ENCODE measurements around the gene ENOX1.

The ENOX1 gene

GRCh38 chr13:43584751-43585150 is 202.0 kb downstream of the ENOX1 start:
- DNase-seq = no peak

GRCh38 chr13:43583321-43583720 is 203.5 kb downstream of the ENOX1 start:
- no peak for DNase-seq

- DNase-seq = no peak
Observed at GRCh38 chr13:43580280-43580679, 206.5 kb downstream of the ENOX1 start.

- no peak for DNase-seq
Observed at GRCh38 chr13:43579321-43579720, 207.5 kb downstream of the ENOX1 start.

GRCh38 chr13:43574605-43575004 is 212.2 kb downstream of the ENOX1 start:
- DNase-seq = no peak

- DNase-seq = no peak
Observed at GRCh38 chr13:43573802-43574514, 212.8 kb downstream of the ENOX1 start.

- no peak for DNase-seq
Observed at GRCh38 chr13:43573361-43573740, 213.4 kb downstream of the ENOX1 start.

GRCh38 chr13:43572656-43573360 is 214.0 kb downstream of the ENOX1 start:
- DNase-seq = peak; percentile 59

GRCh38 chr13:43569658-43570057 is 217.1 kb downstream of the ENOX1 start:
- DNase-seq = no peak

- DNase-seq = no peak
Observed at GRCh38 chr13:43567608-43568007, 219.2 kb downstream of the ENOX1 start.

- no peak for DNase-seq
Observed at GRCh38 chr13:43564952-43565351, 221.8 kb downstream of the ENOX1 start.

- no peak for DNase-seq
Observed at GRCh38 chr13:43561081-43561480, 225.7 kb downstream of the ENOX1 start.

GRCh38 chr13:43558939-43559338 is 227.8 kb downstream of the ENOX1 start:
- DNase-seq = no peak

- DNase-seq = no peak
Observed at GRCh38 chr13:43558326-43558725, 228.4 kb downstream of the ENOX1 start.

- no peak for DNase-seq
Observed at GRCh38 chr13:43555667-43556066, 231.1 kb downstream of the ENOX1 start.

- DNase-seq = no peak
Observed at GRCh38 chr13:43551897-43552456, 234.8 kb downstream of the ENOX1 start.

GRCh38 chr13:43546816-43547215 is 240.0 kb downstream of the ENOX1 start:
- no peak for DNase-seq

- DNase-seq = no peak
Observed at GRCh38 chr13:43546251-43546650, 240.5 kb downstream of the ENOX1 start.

- no peak for DNase-seq
Observed at GRCh38 chr13:43545317-43545874, 241.4 kb downstream of the ENOX1 start.

GRCh38 chr13:43544631-43545030 is 242.1 kb downstream of the ENOX1 start:
- no peak for DNase-seq

GRCh38 chr13:43544011-43544410 is 242.8 kb downstream of the ENOX1 start:
- no peak for DNase-seq

GRCh38 chr13:43543331-43543730 is 243.4 kb downstream of the ENOX1 start:
- no peak for DNase-seq

GRCh38 chr13:43537124-43537523 is 249.6 kb downstream of the ENOX1 start:
- no peak for DNase-seq

- no peak for DNase-seq
Observed at GRCh38 chr13:43529796-43530195, 257.0 kb downstream of the ENOX1 start.

Data from islet precursor cell (in vitro differentiated cells).